Measurements from ENCODE around the gene RGS19. TPM values are rescaled to one million over a fixed set of nuclear protein-coding genes. Genes with fewer than 3 reads are reported as not detected.

The RGS19 gene
- total RNA-seq, 1 experiment from 2014 or later = 18.8 TPM

DNA sequence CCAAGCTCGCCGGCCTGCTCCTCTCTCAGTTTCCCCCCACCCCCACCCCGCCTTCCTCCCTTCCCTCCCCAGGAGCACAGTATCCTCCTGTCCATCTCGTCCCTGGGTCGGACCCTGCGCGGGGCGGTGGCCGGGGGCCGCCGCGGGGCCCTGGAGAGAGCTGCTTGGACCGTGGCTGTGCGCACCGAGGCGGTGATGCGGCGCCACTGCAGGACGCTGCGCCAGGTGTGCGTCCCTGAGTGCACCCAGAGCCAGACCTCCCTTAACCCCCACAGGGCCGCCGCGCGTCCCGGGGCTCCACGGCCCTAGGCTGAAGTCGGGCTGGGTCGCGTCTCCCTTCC lies 41.1 kb downstream of the RGS19 start:
- no peak for DNase-seq
- peaks cover 33% of the 10 kb centered on the region for H3K4me1 ChIP-seq
- H3K36me3 ChIP-seq = peaks cover 13% of the 10 kb centered on the region
- no peak overlapping the region for H3K27ac ChIP-seq
- H3K9me3 ChIP-seq (replicated peaks) = no peaks in the 10 kb centered on the region
- peaks cover 19% of the 10 kb centered on the region for H3K27me3 ChIP-seq
- no peak overlapping the region for H3K4me3 ChIP-seq

DNA sequence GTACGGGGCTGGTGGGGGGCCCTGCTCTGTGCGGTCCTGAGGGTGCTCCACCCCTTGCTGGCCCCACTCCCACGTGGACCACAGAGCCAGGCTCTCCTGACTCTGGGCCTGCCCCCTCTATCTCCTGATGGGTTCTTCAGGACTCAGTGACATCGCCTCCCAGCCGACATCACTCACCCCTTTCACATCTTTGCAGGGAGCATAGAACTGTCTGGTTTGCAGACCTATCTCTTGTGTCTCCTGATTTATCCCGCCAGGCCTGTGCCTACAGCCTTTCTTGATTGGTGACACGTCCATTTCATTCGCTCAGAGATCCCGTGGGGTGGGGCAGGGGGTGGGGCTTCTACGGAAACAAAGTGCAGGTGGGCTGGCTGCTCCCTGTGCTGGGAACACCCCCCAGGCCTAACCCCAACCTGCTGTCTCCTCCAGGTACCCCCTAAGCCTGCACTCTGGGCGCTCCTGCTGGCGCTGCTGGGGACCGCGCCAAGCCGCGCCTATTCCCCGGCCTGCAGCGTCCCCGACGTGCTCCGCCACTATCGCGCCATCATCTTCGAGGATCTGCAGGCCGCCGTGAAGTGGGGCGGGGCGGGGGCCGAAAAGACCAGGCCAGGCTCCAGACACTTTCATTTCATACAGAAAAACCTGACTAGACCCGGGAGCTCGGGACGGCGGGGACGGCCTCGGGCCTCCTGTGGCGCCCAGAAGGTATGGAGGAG lies 41.7 kb downstream of the RGS19 start:
- no peak for DNase-seq
- Histone ChIP-seq H3K27me3 (peaks cover 19% of the 10 kb centered on the region), H3K27ac (no peak overlapping the region), H3K4me3 (no peak overlapping the region), H3K36me3 (peaks cover 16% of the 10 kb centered on the region), H3K4me1 (peaks cover 33% of the 10 kb centered on the region), H3K9me3 (replicated peaks) (no peaks in the 10 kb centered on the region)

DNA sequence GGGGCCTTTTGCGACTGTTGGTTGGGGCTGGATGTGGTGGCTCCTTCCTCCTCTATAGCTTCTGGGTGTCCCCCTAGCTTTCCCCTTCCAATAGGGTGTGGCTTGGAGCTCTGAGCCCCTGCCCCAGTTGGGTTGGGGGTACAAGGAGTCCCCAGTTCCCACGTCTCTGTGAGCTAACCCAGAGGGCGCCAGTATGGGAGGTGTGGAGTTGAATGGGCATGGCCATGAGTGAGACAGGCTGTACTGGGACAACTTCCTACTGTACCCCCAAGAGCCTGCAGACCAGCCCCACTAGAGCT lies 42.2 kb downstream of the RGS19 start:
- H3K36me3 ChIP-seq = peaks cover 19% of the 10 kb centered on the region
- H3K4me3 ChIP-seq = no peak overlapping the region
- H3K27me3 ChIP-seq = peaks cover 17% of the 10 kb centered on the region
- DNase-seq = no peak
- peaks cover 31% of the 10 kb centered on the region for H3K4me1 ChIP-seq
- H3K27ac ChIP-seq = no peak overlapping the region
- H3K9me3 ChIP-seq (replicated peaks) = no peaks in the 10 kb centered on the region

DNA sequence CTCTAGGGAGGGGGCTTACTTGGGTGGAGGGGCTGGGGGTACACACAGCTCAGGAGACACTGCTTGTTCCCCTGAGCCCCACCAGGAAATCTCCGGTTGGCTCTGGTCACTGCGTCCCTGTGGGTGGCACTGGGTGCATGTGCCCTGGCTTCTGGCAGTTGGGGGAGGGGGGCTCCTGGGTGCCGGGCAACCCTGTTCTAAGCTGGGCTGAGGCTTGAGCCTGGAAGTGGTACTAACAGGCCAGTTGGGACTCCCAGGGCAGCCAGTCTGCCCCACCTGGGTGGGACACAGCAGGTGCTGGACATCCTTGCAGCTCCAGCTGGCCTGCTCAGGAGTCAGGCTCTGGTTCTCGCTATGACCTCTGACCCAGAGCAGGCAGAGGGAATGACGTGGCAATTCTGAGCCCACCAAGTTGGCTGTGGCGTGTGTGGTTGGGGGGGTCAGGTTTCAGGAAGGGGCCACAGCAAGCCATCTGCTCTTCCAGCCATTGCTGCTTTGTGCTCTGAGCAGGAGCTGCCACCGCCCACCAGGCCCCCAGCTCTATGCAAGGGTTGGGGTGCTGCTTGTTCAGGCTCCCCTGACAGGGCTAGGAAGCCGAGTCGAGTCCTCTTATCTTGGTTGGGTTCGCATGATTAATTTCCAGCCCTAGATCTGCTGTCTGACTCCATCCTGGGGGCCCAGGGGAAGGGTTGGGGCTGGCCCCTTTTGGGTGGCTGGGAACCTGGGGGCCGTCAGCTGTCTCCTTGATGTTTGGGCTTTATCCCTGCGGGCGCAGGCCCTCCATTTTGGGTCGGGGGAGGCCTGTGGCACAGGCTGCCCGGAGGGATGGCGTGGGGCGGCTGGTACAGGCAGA lies 42.7 kb downstream of the RGS19 start:
- Histone ChIP-seq H3K27me3 (peaks cover 11% of the 10 kb centered on the region), H3K4me1 (peaks cover 25% of the 10 kb centered on the region), H3K4me3 (no peak overlapping the region), H3K36me3 (peaks cover 25% of the 10 kb centered on the region), H3K9me3 (replicated peaks) (no peaks in the 10 kb centered on the region), H3K27ac (peak overlapping the region; percentile 9; the same call in 1 of the 2 replicates)
- DNase-seq = peak; percentile 80 to 83

DNA sequence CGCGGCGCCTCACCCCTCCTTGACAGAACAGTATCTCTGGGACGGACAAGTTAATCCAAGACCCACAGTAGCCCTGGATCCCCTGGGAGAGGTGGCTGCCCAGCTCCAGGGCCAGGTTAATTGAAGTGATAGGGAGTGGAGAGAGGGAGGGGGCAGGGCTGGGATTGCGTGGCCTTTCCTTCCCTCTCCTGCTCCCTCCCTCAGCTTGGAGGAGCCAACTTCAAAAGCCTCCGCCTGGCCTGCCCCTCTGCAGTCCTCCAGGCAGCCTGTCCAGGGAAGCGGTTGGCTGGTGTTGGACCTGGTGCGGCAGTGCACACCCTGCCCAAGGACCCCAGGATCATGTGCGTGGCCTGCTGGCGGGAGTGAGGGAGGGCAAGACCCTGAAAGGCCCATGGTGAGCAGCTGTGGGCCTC lies 43.4 kb downstream of the RGS19 start, which contains the start of gene C20orf204:
Gene C20orf204 (plus strand): TSS at position 250 of the 413 bp plus-strand sequence. CDS start 142 bp downstream, at position 392.
- DNase-seq = no peak
- H3K4me3 ChIP-seq = no peak within 1 kb of the TSS
- peaks cover 29% of the 10 kb centered on the region for H3K36me3 ChIP-seq
- H3K4me1 ChIP-seq = peaks cover 26% of the 10 kb centered on the region
- H3K27ac ChIP-seq = peak within 1 kb of the TSS; percentile 9; the same call in 1 of the 2 replicates
- H3K27me3 ChIP-seq = peaks cover 7% of the 10 kb centered on the region; the same call in 1 of the 2 replicates
- no peaks in the 10 kb centered on the region for H3K9me3 ChIP-seq (replicated peaks)

DNA sequence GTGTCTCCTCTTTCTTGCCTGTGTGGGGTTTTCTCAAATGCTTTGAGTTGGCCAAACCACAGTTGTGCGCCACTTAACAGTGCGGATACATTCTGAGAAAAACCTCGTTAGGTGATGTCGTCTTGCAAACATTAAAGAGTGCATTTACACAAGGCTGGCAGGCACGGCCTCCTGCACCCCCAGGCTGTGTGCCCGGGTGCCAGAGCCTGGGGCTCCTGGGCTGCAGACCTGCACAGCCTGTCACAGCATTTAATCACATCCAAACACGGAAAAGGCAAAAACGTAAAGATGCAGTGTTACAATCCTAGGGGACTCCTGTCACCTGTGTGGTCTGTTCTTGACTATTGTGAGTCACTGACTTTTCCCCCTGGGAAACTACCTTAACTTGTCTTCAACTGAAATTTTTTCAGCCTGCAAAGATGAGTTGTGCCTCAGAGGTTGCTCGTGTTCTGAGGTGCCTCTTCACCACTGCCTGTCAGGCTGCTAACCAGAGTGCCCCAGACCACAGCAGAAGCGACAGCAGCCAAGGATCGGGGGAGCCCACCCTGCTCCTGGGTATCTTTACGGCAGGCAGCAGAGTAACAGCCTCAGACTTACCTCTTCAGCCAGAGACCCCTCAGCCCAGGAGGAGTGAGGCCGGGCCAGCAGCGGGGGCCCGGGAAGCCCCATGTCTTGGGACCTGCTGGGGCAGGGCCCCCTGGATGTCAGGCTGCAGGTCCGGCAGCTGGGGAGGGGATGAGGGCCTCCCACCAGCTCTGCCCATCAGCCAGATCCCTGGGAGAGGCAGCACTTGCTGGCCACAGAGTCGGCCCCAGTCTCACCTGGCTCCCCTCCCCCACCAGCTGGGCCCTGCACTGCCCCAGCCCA lies 44.0 kb downstream of the RGS19 start:
- no peak for DNase-seq
- Histone ChIP-seq H3K4me1 (peaks cover 32% of the 10 kb centered on the region), H3K36me3 (peaks cover 29% of the 10 kb centered on the region), H3K27ac (no peak overlapping the region), H3K27me3 (peaks cover under 1% of the 10 kb centered on the region; the same call in 1 of the 2 replicates), H3K9me3 (replicated peaks) (no peaks in the 10 kb centered on the region), H3K4me3 (no peak overlapping the region)

DNA sequence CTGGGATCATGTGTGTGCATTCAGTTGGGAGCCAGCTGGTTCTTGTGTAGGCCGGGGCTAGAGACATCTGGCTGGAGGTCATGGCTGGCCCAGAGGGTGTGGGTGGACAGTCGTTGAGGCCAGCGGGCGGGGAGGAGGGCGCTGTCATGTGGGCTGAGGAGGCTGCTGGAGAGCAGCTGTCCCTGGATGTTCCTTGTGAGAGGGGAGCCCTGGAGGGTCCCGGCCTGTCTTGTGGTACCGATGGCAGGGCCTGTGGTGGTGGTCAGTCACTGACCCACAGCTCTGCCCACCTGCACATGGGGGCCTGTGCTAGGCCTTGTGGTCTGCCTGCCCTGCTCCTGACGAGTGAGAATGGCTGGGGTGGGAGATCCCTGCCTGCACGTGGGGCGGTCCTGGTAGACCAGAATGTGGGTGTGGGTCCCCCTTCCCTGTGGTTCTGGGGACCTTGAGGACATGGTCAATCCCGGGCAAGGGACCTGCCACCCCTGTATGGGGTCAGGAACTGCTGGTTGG lies 45.3 kb downstream of the RGS19 start:
- Histone ChIP-seq H3K36me3 (peaks cover 34% of the 10 kb centered on the region), H3K4me3 (no peak overlapping the region), H3K4me1 (peaks cover 33% of the 10 kb centered on the region), H3K9me3 (replicated peaks) (no peaks in the 10 kb centered on the region), H3K27me3 (no peaks in the 10 kb centered on the region), H3K27ac (no peak overlapping the region)
- no peak for DNase-seq

DNA sequence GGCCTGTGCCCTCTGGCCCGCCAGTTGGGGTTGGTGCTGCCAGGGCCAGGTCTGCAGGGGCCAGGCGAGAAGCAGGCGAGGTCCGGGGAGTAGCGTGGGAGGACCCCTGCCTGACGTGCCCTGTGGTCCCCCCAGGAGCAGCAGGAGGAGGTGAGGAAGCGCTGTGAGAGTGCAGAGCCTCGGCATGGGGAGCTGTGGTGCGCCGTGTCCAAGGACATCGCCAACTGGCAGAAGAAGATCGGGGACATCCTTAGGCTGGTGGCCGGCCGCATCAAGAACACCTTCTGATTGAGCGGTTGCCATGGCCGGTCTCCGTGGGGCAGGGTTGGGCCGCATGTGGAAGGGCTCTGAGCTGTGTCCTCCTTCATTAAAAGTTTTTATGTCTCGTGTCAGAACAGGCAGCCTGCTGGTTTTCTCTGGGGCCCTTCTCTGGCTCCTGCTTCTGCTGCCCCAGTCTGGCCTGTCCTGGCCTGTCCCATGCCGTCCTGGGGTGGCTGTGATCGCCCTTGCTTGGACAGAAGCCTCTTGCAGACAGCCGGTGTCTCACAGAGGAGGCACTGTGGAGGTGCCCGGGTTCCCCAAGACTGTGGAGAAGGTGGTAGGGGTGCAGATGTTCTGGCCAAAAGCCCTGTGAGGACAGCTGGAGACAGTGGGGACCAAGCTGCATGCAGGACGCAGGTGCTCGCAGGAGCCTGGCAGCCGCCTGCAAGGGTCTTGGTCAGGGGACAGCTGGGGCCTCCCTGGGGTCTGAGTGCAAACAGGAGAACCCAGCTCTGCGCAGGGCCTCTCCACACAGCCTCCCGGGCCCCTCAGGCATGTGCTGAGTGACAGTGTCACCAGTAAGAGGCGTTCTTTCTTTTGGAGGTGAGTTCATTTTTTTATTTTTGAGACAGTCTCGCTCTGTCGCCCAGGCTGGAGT lies 46.4 kb downstream of the RGS19 start:
- Histone ChIP-seq H3K4me1 (peaks cover 33% of the 10 kb centered on the region), H3K27ac (no peak overlapping the region), H3K27me3 (no peaks in the 10 kb centered on the region), H3K36me3 (peaks cover 45% of the 10 kb centered on the region), H3K9me3 (replicated peaks) (no peaks in the 10 kb centered on the region), H3K4me3 (no peak overlapping the region)
- DNase-seq = no peak

DNA sequence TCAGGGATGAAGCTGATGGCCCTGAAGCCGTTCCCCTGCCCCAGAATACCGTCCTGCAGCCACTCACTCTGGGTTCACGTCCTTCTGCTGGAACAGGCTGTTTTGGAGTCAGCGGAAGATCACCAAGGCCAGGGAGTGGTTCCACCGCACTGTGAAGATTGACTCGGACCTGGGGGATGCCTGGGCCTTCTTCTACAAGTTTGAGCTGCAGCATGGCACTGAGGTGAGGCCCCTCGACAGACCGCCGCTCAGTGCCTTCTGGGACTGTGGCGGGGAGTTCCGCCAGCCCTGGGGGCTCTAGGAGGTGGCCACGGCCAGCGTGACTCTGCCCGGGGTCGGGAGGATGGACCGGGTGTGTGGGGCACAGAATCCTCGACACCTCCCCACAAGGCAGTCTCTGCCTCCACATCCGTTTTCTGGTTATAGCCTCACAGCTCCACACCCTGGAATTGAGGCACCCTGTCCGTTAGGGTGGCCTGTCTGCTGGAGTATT lies 47.5 kb downstream of the RGS19 start:
- Histone ChIP-seq H3K27me3 (no peaks in the 10 kb centered on the region), H3K27ac (no peak overlapping the region), H3K4me3 (no peak overlapping the region), H3K36me3 (peaks cover 56% of the 10 kb centered on the region), H3K4me1 (peaks cover 27% of the 10 kb centered on the region), H3K9me3 (replicated peaks) (no peaks in the 10 kb centered on the region)
- no peak for DNase-seq

DNA sequence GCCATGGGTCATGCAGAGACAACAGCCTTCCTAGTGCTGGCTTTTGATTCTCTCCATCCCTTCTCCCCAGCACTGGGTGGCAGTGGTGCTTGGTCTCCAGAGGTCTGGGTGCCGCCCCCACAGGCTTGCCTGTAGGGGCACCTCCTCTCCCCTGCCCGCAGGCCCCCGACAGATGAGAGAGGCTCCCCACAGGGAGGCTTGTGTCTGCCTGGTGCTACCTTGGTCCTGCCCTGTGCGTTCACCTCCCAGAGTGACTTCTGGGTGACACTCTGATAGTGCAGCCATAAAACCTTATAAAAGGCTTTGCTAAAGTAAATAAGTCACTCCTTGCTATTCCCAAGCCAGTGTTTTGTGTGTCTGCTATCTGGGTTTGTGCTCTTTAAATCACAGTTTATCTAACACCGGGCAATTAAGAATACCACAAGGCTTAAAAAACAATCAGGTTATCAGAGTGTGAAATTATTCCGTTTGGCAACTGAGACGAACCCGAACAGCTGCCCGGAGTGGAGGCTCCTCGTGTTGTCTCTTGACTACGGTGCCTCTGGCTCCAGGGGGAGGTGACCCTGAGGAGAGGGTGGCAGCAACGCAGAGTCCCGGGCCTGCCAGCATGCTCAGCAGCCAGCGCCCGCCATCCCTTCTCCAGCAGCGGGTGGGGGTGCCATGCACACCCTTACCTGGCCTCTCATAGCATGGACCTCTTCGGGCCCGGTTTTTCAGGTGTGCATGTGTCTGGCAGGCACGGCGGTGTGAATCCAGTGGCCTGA lies 48.8 kb downstream of the RGS19 start:
- H3K9me3 ChIP-seq (replicated peaks) = no peaks in the 10 kb centered on the region
- peak; percentile 91 to 96 for DNase-seq
- no peak overlapping the region for H3K4me3 ChIP-seq
- peak overlapping the region; percentile 32 for H3K27ac ChIP-seq
- no peaks in the 10 kb centered on the region for H3K27me3 ChIP-seq
- H3K36me3 ChIP-seq = peaks cover 69% of the 10 kb centered on the region
- peaks cover 16% of the 10 kb centered on the region for H3K4me1 ChIP-seq

DNA sequence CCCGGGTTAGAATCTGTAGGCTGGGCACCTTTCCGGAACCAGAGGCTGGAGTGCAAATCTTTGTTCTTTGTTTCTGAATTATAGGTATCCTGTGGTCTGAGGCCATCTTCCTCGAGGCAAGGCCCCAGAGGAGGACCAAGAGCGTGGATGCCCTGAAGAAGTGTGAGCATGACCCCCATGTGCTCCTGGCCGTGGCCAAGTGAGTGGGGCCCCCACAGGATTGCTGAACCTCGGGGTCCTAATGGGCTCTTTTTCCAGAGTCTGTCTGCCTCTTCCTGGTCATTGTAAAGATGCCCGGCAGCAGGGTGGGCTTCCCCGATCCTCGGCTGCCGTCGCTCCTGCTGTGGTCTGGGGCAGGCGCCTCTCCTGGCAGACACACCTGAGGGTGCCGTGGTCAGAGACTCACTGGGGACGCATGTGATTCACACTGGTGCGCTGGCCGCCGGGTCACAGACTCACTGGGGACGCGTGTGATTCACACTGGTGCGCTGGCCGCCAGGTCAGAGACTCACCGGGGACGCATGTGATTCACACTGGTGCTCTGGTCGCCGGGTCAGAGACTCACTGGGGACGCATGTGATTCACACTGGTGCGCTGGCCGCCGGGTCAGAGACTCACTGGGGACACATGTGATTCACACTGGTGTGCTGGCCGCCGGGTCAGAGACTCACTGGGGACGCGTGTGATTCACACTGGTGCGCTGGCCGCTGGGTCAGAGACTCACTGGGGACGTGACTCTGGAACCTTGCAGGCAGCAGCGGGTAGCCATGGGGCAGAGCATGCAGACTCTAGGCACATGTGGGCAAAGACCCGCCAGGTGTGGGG lies 49.8 kb downstream of the RGS19 start:
- Histone ChIP-seq H3K9me3 (replicated peaks) (no peaks in the 10 kb centered on the region), H3K4me3 (no peak overlapping the region), H3K4me1 (peaks cover 16% of the 10 kb centered on the region), H3K27ac (no peak overlapping the region), H3K27me3 (no peaks in the 10 kb centered on the region), H3K36me3 (peaks cover 74% of the 10 kb centered on the region)
- DNase-seq = no peak

DNA sequence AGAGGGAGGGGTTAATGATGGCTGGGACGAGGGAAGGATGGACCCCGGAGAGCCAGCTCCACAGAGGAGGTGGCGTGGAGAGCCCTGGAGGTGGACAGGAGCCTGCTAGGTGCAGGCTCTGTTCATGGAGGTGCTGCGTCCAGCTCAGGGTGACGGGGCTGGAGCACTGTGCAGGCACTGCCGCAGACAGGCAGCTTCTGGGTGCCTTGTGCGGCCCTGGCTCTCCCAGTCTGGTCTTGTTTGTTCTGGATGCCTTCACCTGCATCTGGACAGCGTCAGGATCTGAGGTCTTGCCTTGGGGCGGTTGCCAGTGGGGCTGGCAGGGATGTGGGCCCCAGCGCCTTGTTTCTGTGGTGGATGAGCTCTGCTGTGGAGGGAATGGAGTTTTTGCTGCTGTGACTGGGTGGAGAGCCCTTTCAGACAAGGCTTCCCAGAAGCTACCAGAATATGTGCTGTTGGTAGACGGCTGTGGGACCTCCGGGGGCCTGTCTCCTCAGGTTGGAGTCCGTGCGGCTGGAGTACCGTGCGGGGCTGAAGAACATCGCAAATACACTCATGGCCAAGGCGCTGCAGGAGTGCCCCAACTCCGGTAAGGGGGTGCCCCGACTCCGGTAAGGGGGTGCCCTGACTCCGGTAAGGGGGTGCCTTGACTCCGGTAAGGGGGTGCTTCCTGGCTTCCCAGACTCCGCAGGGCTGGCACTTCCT lies 51.2 kb downstream of the RGS19 start:
- Histone ChIP-seq H3K4me1 (peaks cover 16% of the 10 kb centered on the region), H3K36me3 (peaks cover 79% of the 10 kb centered on the region)

More for the DNA sequence above, 51.2 kb downstream of the RGS19 start:
- Histone ChIP-seq H3K27me3 (no peaks in the 10 kb centered on the region), H3K4me3 (no peak overlapping the region), H3K27ac (no peak overlapping the region), H3K9me3 (replicated peaks) (no peaks in the 10 kb centered on the region)
- no peak for DNase-seq
